CD4-positive, alpha-beta T cell (primary cell): ENCODE measurements around the gene ZBTB7C. TPM values are rescaled to one million over a fixed set of nuclear protein-coding genes. Genes with fewer than 3 reads are reported as not detected.

Experiments
- ATAC-seq: fragments of 200-7000 bp; cut with Tn5 transposase; one replicate; pipeline ENCODE4 v1.10.0; 2022; ENCODE audit warnings: mild to moderate bottlenecking; ENCODE audit not compliant: poor library complexity
- CTCF ChIA-PET: fragments of 350-600 bp; sonication (Branson Sonifier 250); formaldehyde crosslinking; loops from one replicate; lab custom pipeline; 2021; ENCODE audit warnings: antibody characterized with exemption, inconsistent platforms; lab: Charles Lee
- POLR2A ChIA-PET: fragments of 350-600 bp; sonication (Branson Sonifier 250); formaldehyde crosslinking; loops from one replicate; lab custom pipeline; 2021; ENCODE audit warnings: antibody characterized with exemption, inconsistent platforms; lab: Charles Lee
- DNase-seq, 14 experiments: peaks; one replicate each; pipeline ENCODE4 v3.0.0-alpha.2; 2013 to 2020; ENCODE audit warnings: mixed read lengths in 2 of 14
- H3K27ac ChIP-seq, 2 donors: one replicate each; pipeline versions ENCODE4 v1.5.1 to v1.7.0; 2013; ENCODE audit warnings: low read length in 2 of 2, low read depth in 1 of 2, mild to moderate bottlenecking in 1 of 2
- H3K27me3 ChIP-seq, 2 experiments: 1 replicate in 1 of 2; 2 replicates in 1 of 2; pipeline versions ENCODE4 v1.6.1 to v1.7.0; 2013; ENCODE audit warnings: low read length in 2 of 2, control low read depth in 1 of 2, mild to moderate bottlenecking in 1 of 2, moderate library complexity in 1 of 2; ENCODE audit not compliant: insufficient read depth in 2 of 2, control insufficient read depth in 1 of 2
- H3K36me3 ChIP-seq: one replicate; pipeline ENCODE4 v1.6.1; 2013; ENCODE audit warnings: low read length, control low read depth; ENCODE audit not compliant: insufficient read depth
- H3K4me1 ChIP-seq: one replicate; pipeline ENCODE4 v1.6.1; 2013; ENCODE audit warnings: low read length, control low read depth; ENCODE audit not compliant: insufficient read depth
- H3K4me3 ChIP-seq: one replicate; pipeline ENCODE4 v1.5.1; 2013; ENCODE audit warnings: mild to moderate bottlenecking, low read length, moderate library complexity
- H3K9me3 ChIP-seq, 2 experiments: 1 replicate in 1 of 2; 2 replicates in 1 of 2; pipeline versions ENCODE4 v1.6.1 to v1.7.0; 2013; ENCODE audit warnings: low read length in 2 of 2, mild to moderate bottlenecking in 2 of 2, control low read depth in 1 of 2, moderate library complexity in 1 of 2; ENCODE audit not compliant: control insufficient read depth in 1 of 2, insufficient read depth in 1 of 2
- H3K27ac Mint-ChIP-seq: one replicate; pipeline ENCODE4 v1.8.0; 2020; ENCODE audit warnings: mixed read lengths
- H3K27me3 Mint-ChIP-seq: one replicate; pipeline ENCODE4 v1.8.0; 2021; ENCODE audit warnings: mixed read lengths
- H3K36me3 Mint-ChIP-seq: one replicate; pipeline ENCODE4 v1.8.0; 2021; ENCODE audit warnings: low read depth, mixed read lengths
- H3K4me1 Mint-ChIP-seq: one replicate; pipeline ENCODE4 v1.8.0; 2021; ENCODE audit warnings: low read depth, mixed read lengths
- H3K4me3 Mint-ChIP-seq: one replicate; pipeline ENCODE4 v1.8.0; 2020; ENCODE audit warnings: mild to moderate bottlenecking, mixed read lengths
- H3K9me3 Mint-ChIP-seq: one replicate; pipeline ENCODE4 v1.8.0; 2020; ENCODE audit warnings: mixed read lengths
- intact Hi-C, 2 experiments: fragments of 100-400 bp; cut with DNase I in 1 of 2; cut with micrococcal nuclease in 1 of 2; formaldehyde crosslinking; loops; one replicate each; pipeline versions ENCODE4 v1.15.1 to v1.9.0; 2023 to 2025; cut with DNase I, micrococcal nuclease
- total RNA-seq, 174 experiments: library from RNA in 2 of 174; stranded (reverse) in 2 of 174; gene quantifications; one replicate each; pipeline ENCODE4 v1.2.3 and lab custom pipeline; 2021 to 2026
- TF ChIP-seq, protein P1 (sequence below): fragments of 200-600 bp; IDR thresholded peaks from one replicate; pipeline ENCODE4 v1.8.0; 2022; ENCODE audit warnings: antibody characterized with exemption, mild to moderate bottlenecking

The ZBTB7C gene
- total RNA-seq, 2 experiments from 2014 or later, result not detected

GRCh38 chr18:48390641-48391040 lies 18.5 kb downstream of the ZBTB7C start:
- ATAC-seq (no peak), DNase-seq (no peak)
- Histone ChIP-seq H3K27ac (no peak overlapping the region), H3K27me3 (peaks cover 25% of the 10 kb centered on the region in 2 experiments), H3K9me3 (no peaks in the 10 kb centered on the region), H3K4me3 (no peak overlapping the region), H3K4me1 (no peaks in the 10 kb centered on the region), H3K36me3 (no peaks in the 10 kb centered on the region)
- ChIA-PET CTCF (no interaction called here), POLR2A (no interaction called here)
- TF ChIP-seq, protein P1, sequence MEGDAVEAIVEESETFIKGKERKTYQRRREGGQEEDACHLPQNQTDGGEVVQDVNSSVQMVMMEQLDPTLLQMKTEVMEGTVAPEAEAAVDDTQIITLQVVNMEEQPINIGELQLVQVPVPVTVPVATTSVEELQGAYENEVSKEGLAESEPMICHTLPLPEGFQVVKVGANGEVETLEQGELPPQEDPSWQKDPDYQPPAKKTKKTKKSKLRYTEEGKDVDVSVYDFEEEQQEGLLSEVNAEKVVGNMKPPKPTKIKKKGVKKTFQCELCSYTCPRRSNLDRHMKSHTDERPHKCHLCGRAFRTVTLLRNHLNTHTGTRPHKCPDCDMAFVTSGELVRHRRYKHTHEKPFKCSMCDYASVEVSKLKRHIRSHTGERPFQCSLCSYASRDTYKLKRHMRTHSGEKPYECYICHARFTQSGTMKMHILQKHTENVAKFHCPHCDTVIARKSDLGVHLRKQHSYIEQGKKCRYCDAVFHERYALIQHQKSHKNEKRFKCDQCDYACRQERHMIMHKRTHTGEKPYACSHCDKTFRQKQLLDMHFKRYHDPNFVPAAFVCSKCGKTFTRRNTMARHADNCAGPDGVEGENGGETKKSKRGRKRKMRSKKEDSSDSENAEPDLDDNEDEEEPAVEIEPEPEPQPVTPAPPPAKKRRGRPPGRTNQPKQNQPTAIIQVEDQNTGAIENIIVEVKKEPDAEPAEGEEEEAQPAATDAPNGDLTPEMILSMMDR, result no peak
- Mint-ChIP-seq H3K4me3 (no peak overlapping the region), H3K9me3 (no peaks in the 10 kb centered on the region), H3K27me3 (peaks cover 72% of the 10 kb centered on the region), H3K36me3 (no peaks in the 10 kb centered on the region), H3K4me1 (no peaks in the 10 kb centered on the region), H3K27ac (no peak overlapping the region)
- intact Hi-C loops, result no loop called here

- no peaks in the 10 kb centered on the region for H3K9me3 Mint-ChIP-seq
- H3K4me1 Mint-ChIP-seq, result no peaks in the 10 kb centered on the region
- Histone ChIP-seq H3K9me3 (peaks cover 0 to 3% of the 10 kb centered on the region in 2 experiments), H3K27ac (no peak overlapping the region), H3K4me3 (no peak overlapping the region), H3K4me1 (no peaks in the 10 kb centered on the region), H3K27me3 (peaks cover 20 to 25% of the 10 kb centered on the region in 2 experiments), H3K36me3 (no peaks in the 10 kb centered on the region)
- H3K36me3 Mint-ChIP-seq, result no peaks in the 10 kb centered on the region
- CTCF ChIA-PET, result no interaction called here
- ATAC-seq, result no peak
- H3K27me3 Mint-ChIP-seq, result peaks cover 62% of the 10 kb centered on the region
- intact Hi-C loops, result no loop called here
- no peak overlapping the region for H3K4me3 Mint-ChIP-seq
- H3K27ac Mint-ChIP-seq, result no peak overlapping the region
- DNase-seq, result no peak
- TF ChIP-seq, protein P1, result no peak
- POLR2A ChIA-PET, result no interaction called here
Measured at GRCh38 chr18:48388478-48388877, 20.7 kb downstream of the ZBTB7C start.

DNA sequence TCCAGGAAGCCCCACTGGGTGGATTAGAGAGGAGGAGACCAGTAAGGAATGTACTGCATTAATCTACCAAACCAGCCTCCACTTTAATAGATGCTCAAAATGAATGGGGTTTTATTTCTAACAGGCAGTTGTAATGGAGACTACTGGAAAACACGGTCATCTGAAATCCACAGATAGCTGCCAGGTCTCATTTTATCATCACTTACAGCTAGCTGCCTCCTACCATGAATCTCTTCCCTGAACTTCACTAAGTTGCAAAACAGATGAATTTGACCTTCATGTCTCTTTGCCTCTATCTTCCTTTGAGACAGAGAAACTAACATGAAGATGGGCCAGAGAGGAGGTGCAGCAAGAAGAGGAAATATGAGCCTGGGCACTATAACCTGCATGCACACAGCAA lies 21.9 kb downstream of the ZBTB7C start:
- Mint-ChIP-seq H3K27ac (no peak overlapping the region), H3K27me3 (peaks cover 52% of the 10 kb centered on the region), H3K4me3 (no peak overlapping the region), H3K36me3 (no peaks in the 10 kb centered on the region), H3K4me1 (no peaks in the 10 kb centered on the region), H3K9me3 (no peaks in the 10 kb centered on the region)
- Histone ChIP-seq H3K9me3 (peaks cover 0 to 3% of the 10 kb centered on the region in 2 experiments), H3K36me3 (no peaks in the 10 kb centered on the region), H3K27me3 (peaks cover 15 to 19% of the 10 kb centered on the region in 2 experiments), H3K4me1 (no peaks in the 10 kb centered on the region), H3K4me3 (no peak overlapping the region), H3K27ac (no peak overlapping the region)
- DNase-seq (no peak), ATAC-seq (no peak)
- intact Hi-C loops, result no loop called here
- ChIA-PET POLR2A (no interaction called here), CTCF (no interaction called here)
- TF ChIP-seq, protein P1, result no peak
